OCI-LY3 (cell line): ENCODE data around the gene HYI.

Experiments
- CTCF ChIP-seq: fragments of 200-600, 300-600 bp; sonication (generic); IDR thresholded peaks from 2 replicates; pipeline ENCODE4 v1.5.1; 2014; ENCODE audit warnings: antibody characterized with exemption, low read length, low read depth
- EZH2phosphoT487 ChIP-seq: fragments of 200-600 bp; shearing (Covaris generic); IDR thresholded peaks from 2 replicates; pipeline ENCODE4 v1.6.1; 2018; ENCODE audit warnings: antibody characterized with exemption, mixed run types, low read depth

- TF ChIP-seq CTCF (no peak), EZH2phosphoT487 (no peak)
Measured at GRCh38 chr1:43405219-43405875, 48.4 kb downstream of the HYI start.
